GM19397 (cell line): ENCODE data around the gene METRNL.
"Not testable (repeated sequence)": the region's sequence is repeated elsewhere in the genome, so short reads cannot be mapped to it uniquely, and the experiment has no call there.

Source experiments
- ATAC-seq: cut with Tn5 transposase; IDR thresholded peaks from one replicate; pipeline ENCODE4 v1.9.1; 2021; ENCODE audit warnings: mild to moderate bottlenecking, moderate library complexity; ENCODE audit not compliant: unreplicated experiment

The METRNL gene

DNA sequence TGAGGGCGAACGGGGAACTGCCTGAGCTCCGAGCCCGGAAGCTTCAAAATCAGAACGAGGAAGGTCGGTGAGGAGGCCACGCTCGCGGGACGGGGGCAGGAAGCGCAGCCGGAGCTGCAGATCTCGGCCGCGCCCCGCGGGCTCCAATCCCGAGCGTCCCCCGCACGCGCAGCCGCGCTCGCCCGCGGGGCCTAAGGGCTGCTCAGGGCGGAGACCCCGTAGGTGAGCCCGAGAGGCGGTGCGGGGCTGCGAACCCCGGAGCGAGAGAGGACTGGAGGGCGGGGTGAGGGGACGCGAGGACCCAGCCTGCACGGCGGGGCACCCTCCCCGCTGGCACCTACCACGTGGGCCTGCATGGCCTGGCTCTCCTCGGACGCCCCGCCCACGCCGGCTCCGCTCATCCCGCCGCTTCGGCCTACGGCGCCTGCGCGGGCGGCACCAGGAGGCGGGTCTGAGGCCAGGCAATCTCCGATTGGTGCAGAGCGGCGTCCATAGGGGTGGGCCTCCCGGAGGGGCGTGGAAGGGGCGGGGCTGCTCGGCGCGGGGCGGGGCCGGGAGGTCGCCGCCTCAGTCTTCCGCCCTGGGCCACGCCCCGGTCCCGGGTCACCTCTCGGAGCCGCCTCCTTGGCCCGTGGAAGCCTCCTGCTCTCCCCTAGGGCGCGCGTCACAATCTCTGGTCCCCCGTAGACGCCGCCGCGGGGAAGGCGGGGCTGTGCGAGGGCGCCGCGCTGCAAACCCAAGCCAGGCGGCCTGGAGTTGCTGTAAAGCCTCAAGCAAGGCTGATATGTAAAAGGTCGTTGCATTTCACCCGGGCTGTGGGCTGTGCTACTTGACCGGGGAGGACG, 27.8 kb upstream of the METRNL start:
- peak; percentile 91 for ATAC-seq

DNA sequence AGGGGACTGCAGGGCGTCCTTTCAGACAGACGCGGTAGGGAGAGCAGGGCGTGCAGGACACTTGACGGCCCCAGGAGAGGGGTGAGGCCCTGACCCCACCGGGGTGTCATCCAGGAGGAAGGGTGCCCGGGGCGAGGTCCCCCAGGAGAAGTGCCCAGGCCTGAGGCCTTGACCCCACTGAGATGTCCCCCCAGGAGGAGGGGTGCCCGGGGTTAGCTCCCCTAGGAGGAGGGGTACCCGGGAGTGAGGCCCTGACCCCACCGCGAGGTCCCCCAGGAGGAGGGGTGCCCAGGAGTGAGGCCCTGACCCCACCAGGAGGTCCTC, 27.2 kb upstream of the METRNL start:
- ATAC-seq: no peak

DNA sequence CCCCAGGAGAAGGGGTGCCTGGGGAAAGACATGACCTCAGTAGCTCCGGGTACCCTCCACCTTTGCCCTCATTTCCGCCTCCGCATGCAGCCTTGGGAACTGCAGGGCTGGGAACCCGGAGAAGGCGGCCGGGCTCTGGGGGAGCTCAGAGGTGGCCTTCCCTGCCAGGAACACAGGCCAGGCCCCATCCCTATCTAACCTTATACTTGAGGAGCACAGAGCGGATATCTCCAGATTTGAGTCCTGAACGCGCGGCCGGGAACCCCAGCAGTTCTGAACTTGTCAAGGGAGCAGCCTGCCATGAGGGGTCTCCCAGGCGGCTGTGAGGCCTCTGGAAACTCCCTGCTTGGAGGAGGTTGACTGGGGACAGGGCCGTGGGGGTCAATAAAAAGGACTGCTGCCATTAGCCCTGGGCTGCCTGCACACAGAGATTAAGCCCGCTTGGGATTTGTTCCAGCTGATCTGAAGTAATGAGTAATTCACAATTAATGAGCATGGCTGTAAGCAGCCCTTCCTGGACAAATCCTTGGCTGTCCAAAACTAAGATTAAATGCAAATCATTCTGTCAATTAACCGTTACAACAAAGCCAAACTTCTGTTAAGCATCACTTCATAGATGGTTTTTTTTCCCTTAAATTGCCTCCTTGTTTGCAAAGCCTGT, 26.3 kb upstream of the METRNL start:
- no peak for ATAC-seq

DNA sequence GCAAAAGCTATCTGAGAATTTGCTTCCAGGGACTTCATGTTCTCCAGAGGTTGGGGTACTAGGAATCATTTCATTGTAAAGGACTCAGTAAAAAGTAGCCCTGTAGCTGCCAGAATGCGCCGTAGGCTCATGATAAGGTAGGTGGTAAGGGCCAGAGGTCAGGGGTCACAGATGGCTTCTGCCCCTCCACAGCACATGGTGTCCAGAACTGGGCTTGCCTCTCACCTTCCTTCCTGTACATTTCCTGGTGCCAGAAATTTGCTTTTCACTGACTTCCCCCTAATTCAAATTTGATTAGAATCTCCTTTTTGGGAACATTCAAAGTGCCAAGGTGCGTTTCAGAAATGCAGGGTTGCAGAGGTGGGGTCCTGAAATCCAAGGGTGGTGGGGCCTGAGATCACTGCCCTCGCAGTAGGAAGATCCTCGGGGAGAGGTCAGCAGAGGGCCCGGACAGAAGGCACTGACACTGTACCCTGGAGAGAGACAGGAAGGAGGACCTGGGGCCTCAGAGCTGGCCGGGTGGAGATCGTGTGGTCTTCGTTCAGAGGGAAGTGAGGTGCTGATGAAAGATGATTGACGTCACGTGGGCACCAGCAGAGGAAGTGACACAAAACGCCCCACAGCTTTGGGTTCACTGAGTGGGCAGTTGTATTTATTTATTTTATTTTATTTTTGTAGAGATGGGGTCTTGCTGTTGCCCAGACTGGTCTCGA, 25.5 kb upstream of the METRNL start:
- ATAC-seq: no peak

DNA sequence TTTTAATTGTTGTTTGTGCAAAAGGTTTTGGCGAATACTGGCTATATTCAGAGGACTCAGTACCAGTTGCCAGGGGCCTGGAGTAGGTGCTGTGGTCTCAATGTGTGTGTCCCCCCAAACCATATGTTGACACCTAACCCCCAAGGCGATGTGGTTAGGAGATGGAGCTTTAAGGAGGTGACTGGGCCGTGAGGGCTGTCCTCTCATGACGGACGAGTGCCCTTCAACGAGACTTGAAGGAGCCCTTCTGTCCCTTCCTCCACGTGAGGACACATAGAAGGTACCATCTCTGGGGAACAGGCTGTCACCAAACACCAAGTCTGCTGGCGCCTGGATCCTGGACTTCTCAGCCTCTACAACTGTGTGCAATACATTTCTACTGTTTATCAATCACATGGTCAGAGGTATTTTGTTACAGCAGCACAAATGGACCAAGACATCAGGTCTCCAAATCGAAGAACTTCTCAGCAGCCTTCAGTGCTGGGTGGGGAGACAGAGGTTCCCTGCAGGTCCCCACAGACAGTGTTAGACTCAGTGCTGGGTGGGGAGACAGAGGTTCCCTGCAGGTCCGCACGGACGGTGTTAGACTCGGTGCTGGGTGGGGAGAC, 24.8 kb upstream of the METRNL start:
- no peak for ATAC-seq

DNA sequence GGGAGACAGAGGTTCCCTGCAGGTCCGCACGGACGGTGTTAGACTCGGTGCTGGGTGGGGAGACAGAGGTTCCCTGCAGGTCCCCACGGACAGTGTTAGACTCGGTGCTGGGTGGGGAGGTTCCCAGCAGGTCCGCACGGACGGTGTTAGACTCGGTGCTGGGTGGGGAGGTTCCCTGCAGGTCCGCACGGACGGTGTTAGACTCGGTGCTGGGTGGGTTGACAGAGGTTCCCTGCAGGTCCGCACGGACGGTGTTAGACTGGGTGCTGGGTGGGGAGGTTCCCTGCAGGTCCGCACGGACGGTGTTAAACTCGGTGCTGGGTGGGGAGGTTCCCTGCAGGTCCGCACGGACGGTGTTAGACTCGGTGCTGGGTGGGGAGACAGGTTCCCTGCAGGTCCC, 24.2 kb upstream of the METRNL start:
- not testable (repeated sequence) for ATAC-seq

DNA sequence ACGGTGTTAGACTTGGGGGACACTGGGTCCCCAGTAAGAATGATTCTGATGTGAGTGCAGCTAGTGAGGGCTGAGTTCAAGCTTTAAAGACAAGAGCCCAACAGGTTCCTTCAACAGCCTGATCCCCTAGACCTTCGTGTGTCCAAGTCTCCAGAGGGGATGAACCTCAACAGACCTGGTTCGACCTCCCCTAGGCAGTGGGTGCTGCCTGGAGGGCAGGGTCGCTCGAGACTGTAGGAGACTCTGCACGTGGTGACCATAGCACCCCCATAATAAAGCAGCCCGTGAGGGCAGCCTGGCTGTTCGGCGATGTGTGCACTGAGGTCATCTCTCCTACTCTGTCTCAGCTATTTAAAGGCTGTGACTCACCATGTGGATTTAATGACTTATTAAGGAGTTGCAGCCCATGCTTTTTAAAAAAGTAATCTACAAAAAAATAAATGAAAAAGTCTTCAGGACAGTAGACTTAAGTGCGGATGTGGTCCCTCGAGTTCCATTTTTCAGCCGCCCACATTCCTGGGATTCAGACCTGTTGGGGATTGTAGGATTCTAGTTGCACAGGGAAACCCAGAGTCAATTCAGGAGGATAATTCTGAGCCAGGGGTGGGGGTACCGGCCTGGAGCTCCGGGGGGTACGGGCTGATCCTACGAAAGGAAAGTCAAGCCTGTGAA, 23.4 kb upstream of the METRNL start:
- no peak for ATAC-seq

DNA sequence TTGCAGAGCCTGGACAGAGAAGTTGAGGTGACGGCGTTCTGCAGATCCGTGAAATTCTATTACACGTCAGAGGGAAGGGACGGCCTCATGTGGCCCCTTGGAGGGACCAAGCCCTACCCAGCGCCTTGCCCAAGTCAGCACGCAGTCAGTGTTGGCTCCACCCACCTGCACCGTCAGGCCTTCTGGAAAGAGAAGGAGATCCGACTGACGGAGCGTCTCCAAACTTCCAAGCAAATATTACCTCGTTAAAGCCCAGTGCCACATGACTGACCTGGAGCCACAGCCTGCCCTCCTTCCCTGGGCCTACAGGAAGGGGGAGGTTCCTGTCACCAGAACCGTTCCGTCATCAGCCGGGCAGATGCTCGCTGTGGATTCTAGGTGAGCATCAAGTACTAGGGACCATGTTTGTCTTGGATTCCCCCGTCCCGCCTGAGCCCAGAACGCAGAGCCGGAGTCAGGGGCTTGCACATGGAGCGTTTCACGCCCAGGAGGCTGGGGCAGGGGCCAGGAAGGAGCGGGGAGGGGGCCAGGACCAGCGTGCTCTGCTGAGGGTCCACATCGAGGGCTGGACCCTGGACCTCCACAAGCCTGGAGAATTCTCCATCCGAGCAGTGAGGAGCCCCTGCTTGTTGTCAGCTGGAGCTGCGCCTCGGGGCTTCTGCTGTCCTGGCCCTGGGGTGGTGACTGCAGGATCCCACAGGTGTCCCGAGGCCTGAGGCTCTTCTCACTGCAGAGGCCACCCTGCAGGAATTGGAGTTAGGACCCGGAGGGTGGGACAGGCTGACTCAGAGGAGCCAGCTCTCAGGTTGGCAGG, 22.6 kb upstream of the METRNL start:
- ATAC-seq: no peak

DNA sequence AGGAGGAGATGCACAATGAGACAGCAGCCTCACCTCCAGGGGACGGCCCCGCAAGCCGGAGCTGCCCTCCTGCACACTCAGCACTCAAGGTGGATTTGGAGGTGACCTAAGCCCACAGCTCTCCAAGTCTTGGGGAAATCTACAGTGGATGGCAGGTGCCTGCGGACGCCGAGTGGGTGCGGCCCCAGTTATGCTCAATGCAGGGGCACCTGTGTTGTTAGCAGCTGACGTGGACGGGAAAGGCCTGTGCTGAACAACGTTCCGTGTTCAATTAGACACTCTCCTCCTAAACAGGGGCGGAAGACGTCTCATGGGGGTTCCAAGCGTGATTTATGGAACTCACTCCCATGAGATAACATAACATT, 22.0 kb upstream of the METRNL start:
- ATAC-seq: no peak

DNA sequence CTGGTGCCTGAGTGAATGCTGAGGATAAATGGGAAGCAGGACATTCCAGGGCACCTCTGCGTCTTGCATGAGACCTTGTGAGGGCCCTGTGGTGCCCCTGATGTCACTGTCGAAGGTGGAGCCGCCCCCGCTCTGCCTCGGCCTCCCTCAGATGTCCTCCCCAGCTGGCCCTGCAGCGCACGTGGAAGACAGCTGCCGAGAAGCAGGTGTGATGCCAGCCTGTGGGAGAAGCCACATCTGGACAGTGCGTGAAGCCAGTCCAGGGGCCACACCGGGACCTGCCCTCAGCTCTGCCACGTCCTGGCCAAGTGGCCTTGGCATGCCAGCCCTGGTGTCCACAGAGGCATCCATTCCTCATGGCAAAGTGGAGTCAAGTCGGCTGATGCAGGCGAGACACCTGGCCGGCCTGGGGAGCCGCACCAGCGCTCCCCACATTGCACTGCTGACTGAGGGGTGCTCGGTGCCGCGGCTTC, 21.6 kb upstream of the METRNL start:
- ATAC-seq: no peak

DNA sequence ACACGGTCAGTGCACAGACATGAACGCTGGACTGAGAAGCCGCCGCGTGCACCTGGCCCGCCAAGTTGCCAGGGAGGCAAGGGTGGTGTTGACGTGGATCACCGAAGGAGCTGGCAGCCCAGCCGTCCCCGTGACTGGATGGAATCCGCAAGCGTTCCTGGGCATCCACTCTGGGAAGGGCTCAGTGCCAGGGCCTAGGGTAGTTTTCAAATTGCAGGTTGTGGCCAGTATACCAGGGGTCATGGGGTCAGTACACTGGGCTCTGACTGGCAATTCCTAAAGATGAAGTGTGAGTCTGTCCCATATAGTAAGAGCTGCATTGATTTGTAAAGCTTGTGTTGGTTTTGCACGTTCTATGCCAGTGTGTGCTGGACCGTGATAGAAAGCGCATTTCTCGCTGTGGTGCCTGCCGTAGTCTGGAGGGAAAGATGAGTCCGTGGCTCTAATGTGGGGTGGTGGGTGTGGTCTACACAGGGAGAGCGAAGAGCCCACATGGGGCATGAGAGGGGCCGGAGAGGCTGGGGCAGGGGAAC, 21.1 kb upstream of the METRNL start:
- ATAC-seq: no peak

DNA sequence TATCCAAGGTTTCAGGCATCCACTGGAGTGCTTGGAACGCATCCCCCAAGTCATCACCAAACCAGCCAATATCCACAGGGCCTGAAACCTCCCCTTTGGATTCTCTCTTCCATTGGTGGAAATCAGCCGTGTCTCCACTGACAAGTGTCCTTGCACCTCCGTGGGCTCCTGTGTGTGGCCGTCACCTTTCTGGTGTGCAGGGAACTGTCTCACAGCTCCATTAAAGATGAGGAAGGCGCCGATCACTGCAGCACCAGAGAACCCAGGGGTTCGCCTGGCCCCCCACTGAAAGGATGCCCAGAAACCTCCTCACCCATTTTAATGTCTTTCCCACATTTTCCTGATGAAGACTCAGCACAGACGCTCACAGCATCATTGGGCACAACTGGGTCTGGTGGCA, 17.8 kb upstream of the METRNL start:
- no peak for ATAC-seq

DNA sequence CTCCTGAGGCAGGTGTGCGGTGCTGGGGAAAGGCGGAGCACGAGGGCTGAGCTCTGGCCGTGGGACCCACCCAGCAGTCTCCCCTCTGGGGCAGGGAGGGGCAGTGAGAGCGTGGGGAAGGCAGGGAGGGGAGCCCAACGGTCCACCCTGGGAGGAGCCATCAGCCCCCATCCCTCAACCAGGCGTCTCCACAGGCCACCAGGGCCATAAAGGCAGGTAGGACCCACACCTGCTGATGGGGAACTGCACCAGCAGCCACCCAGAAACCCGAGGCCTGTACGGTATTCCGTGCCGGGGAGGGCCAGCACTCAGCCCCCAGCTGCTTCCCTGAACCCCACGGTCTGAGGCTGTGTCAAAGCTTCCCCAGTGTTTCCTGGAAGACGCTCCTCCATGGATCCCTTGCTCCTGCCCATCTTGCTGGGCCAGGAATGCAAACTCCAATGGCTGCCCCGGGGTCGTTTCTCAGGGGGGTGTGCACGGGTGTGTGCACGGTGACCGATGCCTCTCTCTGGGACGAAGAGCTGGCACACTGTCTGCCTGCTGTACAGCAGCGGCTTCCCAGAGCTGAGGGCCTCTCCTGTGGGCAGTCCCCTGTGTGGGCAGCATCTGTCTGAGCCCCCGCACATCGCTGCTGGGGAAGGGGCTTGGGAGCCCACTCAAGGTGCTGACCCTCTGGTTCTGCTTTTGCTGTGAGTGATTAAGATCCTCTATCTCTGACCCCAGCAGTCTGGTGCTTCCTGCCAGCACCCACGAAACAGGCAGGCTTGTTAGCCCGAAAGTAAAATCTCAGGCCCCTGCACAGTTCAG, 17.2 kb upstream of the METRNL start:
- ATAC-seq: no peak

DNA sequence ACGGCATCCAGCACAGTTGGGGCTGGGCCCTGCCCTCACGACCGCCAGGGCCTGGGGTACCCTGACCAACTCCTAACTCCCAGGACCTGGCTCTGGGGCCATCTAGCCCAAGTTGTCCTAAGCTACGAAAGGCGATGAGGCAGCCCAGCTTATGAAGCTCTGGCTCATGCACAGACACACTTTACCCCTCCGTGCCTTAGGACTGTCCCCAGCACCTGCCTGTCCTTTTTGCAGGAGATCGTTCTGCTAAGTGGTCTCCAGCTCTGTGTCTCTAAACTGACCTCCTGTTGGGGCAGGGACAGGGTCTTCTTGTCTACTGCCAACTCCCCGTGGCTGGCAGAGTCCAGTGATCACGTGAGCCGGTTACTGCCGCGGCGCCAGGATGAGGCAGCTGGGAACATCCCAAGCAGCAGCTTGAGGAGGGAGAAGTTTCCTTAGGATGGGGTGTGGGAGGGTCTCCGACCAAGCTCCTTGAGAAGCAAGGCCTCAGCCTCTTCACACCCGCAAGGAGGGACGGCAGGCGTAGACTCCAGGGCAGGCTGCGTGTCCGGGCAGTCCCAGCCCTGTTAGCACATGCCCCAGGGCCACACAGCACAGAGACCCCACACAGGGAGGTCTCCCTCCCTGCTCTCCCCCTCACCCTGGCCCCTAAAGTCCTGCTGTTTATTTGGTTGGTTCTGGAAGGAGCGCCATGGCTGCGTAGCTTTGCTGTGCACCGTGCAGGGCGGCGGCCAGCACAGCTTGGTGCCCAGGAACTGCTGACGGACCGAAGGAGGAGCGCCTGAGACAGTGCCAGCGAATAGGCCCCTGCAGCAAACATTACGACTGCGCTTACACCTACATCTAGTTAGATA, 16.4 kb upstream of the METRNL start:
- ATAC-seq: no peak

DNA sequence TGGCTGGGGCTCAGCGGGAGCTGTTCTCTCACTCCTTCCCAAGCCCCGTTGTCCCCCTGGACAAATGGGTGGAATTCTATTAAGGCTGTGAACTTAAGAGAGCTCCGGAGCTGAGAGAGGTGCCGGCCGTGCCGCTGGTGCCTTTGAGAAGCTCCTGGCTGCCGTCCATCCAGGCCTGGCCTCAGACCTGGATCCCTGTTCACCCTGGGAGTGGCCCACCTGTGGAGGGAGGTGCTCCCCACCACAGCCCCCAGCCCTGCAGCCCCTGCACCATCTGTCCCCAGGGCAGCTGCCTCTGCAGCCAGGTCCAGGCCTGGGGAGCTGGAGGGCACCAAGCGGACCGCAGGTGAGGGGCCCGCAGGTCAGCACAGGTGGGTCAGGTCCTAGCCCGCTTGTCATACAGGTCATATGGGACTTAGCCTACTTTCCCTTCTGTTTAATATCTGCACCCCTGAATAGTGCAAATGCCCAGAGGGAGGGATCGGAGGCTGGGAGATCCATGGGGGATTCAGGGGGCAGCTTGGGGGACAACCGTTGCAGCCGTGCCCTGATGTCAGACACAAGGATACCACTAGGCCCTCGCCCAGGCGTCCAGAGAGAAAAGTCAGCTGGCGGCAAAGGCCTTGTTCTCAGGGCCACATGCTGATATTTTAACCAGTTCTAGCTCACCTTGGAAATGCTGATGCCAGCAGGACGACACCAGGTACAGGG, 15.2 kb upstream of the METRNL start:
- ATAC-seq: no peak

DNA sequence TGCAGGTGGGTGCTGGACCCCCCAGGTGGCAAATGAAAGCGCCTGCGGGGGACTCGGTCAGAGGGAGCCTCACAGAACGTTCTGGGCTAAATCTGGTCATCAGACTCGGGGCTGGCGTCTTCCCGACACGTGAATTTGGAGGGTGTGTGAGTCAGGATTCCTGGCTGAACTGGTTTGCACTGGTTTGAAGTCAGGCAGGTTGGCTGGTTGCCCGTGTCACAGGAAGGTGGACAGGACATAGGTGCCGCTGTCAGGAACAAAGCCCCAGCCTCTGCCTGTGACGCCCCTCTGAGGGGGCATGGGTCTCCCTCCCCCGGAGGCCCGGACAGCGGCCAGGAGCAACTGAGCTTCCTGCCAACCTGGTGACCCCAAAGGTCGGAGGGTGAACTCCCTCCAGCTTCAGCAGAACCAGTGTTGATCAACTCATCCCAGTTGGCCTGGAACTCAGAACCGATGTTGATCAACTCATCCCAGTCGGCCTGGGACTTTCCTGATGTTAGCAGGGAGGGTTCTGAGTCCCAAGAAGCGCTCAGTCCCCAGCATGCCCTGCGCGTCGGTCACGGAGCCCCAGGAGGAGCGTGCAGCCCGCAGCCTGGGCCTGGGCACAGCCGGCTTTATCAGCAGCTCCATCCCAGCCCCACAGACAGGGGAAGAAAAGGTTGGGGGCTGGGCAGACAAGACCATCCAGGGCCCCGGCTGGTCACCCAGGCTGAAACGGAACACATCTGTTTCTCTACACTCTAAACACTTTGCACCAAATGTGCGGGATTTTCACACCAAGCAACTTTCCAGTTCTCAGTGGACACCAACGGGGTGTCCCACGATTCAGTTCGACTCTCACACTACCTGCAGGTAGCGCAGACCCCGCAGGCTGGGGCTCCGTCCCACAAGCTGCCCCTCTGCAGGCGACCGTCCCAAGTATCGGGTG, 14.4 kb upstream of the METRNL start:
- no peak for ATAC-seq
